ENCODE results near the gene RTEL1.

The RTEL1 gene

DNA sequence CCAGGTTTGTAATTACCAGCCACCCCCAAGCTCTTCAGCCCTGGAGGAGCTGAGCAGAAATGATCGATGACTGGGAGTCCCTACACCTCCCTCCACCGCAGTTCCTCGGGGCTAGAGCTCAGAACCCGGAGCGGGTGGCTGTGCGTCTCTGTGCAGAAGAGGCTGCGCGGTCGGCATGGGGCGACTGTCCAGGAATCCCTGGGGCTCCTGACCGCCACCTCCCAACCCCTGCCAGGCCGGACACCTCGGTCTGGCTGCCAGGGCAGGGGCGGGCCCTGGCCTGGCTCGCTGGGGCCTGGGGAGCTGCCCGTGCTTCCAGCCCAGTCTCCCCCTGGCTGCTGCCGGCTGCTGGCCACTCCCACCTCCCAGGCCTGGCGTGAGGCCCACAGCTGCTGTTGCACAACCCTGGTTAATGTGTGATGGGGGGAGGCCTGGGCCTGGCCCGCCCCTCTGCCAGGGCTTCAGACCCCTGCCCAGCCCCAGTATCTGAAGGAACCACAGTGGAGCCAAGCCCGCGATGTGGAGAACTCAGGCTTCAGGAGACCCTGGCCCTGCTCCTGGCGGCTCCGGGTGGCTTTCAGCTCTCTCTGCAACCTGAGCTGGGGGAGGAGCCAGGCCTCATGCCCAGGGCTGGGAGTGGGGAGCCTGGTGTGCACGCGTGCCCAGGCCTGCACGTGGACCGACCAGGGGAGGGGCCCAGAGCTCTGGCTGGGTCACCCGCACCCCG lies 82.7 kb downstream of the RTEL1 start:
- no peak for DNase-seq (ENCODE audit: low read depth)

DNA sequence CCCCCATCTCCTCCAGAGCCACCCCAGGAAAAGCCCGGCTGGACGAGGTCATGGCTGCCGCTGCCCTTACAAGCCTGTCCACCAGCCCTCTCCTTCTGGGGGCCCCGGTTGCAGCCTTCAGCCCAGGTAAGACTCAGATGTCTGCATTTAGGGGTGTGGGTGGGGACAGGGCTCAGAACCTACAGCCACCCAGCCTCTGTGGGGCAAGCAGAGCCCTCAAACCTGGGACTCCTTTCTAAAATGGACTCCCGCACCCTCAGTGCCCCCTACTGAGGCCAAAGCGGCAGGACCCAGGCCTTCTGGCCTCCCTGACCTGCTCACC lies 83.2 kb downstream of the RTEL1 start:
- DNase-seq (ENCODE audit: low read depth): no peak

GRCh38 chr20:63741676-63742380 lies 83.7 kb downstream of the RTEL1 start:
- DNase-seq (ENCODE audit: low read depth): no peak

DNA sequence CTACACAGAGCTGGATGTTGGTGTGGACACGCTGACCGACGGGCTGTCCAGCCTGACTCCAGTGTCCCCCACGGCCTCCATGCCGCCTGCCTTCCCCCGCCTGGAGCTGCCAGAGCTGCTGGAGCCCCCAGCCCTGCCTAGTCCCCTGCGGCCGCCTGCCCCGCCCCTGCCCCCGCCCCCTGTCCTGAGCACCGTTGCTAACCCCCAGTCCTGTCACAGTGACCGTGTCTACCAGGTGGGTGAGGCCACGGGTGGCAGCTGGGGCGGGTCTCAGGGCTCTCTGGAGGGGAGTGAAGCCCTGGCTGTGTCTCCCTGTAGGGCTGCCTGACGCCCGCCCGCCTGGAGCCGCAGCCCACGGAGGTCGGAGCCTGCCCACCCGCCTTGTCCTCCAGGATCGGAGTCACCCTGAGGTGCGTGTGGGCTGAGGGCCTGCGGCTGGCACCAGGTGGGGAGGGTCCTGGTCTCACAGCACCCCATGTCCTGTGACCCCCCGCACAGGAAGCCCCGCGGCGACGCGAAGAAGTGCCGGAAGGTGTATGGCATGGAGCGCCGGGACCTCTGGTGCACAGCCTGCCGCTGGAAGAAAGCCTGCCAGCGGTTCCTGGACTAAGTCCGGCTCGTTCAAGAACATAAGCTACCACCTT lies 84.4 kb downstream of the RTEL1 start:
- no peak for DNase-seq (ENCODE audit: low read depth)

GRCh38 chr20:63743210-63743970 lies 85.3 kb downstream of the RTEL1 start:
- no peak for DNase-seq (ENCODE audit: low read depth)

- DNase-seq (ENCODE audit: low read depth): no peak
These were observed 86.0 kb downstream of the RTEL1 start for GRCh38 chr20:63744158-63744557.

- DNase-seq (ENCODE audit: low read depth): no peak
These were observed 86.7 kb downstream of the RTEL1 start for GRCh38 chr20:63744574-63745423.

- DNase-seq (ENCODE audit: low read depth): no peak
These were observed 87.3 kb downstream of the RTEL1 start for GRCh38 chr20:63745424-63745805.

All from stimulated activated CD8-positive, alpha-beta memory T cell treated with anti-CD3 and anti-CD28 coated beads, Interleukin-15, amount 100 ng/mL, for 24 hours (primary cell).